ENCODE results near the gene STAB1.
"Not testable (repeated sequence)": the region's sequence is repeated elsewhere in the genome, so short reads cannot be mapped to it uniquely, and the experiment has no call there.

Gene STAB1

DNA sequence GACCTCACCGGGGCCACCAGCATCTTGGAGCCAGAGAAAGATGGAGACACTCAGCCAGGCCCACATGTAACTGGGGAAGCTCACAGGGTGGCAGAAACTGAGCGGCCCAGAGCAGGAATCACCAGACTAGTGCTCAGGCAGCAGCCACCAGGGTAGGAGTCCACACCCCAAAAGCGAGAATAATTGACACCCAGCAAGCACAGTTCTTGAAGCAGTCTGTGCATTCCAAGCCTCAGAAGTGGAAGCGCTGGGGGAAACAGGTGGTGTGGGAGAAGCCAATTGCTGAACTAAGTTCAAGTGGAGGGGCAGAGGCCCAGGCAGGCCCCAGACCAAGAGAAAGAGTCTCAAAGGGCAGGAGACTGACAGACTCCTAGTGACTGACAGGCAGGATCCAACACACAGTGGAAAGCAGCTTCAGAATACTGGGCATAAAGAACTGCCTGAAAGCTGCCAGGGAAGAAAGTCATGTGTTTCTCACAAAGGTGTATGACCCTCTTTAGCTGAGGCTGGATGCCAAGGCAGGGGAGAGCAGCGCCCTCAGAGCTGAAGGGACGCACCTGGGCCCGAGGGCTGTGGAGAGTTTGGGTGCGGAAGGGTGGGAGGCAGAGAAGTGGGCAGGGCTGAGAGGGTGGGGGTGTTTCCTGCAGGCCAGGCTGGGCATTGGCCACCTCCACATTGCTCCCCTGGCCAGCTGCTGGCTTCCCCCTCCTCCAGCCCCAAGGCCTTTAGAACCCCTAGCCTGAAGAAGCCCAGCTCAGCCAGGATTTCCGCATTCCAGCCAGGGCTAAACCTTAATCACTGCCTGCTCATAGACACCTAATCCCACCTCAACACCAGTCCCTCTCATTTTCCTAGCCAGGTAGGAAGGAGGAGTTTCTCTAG, 30.8 kb downstream of the STAB1 start:
- no peak for DNase-seq

GRCh38 chr3:52526671-52527038, 31.5 kb downstream of the STAB1 start:
- not testable (repeated sequence) for DNase-seq

- no peak for DNase-seq
Measured at GRCh38 chr3:52527039-52527731, 32.0 kb downstream of the STAB1 start.

GRCh38 chr3:52527732-52528585, 32.8 kb downstream of the STAB1 start:
- no peak for DNase-seq

- no peak for DNase-seq
Measured at GRCh38 chr3:52528586-52529375, 33.6 kb downstream of the STAB1 start.

DNA sequence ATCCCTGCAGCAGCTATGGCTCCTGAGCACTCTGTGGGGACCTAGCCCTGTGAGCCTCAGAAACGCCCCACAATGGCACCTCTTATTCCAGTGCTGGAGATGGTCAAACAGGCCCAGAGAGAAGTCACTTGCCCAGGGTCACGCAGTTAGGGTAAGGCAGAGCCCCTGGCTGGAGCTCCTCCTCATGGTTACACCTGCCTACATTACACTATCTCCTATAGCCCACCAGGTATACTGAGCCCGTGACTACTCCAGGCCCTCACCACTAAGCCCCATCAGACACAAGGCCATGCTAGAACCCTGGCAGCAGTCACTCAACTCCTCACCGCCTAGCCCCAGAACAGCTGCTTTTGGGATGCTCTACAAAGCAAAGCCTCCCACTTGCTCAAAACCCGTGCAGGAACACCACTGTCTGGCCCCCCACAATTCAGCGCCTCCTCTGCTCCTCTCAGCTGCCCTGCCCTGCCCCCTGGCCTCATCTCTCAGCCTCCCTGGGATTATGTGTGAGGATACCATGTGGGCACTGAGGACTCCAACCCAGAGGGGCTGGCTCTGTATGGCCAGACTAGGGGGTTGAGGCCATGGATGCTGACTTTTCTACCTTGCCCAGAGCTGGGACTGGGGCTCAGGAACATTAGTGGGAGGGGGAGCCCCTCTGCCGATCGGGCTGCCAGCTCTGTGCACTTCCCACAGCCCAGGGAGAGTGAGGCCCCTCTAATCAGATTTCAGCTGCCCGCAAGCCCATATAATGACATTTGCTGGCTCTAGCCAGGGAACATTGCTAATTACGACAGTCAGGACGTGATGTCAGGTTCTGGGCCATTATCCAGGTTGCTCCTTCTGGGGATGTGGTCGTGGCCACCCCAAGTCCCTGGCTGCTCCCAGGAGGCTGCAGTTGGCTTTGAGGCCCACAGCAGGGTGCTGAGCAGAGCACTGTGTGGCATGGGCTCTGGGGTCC, 34.5 kb downstream of the STAB1 start:
- DNase-seq, result no peak

GRCh38 chr3:52530918-52531826, 36.0 kb downstream of the STAB1 start:
- no peak for DNase-seq

- no peak for DNase-seq
Measured at GRCh38 chr3:52531860-52532516, 36.9 kb downstream of the STAB1 start.

DNA sequence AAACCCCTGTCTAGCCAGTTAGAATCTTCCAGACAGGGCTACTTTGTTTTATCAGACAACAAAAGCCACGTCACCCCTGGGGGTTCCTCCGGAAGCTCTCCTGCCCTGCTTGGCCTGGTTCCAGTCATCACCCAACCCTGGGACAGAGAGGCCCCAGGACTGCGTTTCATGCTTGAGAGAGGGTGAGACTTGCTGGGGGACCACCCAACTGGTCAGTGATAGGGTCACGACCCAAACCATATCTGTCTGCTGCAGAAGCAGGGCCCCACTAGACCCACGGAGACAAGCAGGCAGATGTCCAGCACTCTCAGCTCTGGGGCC, 37.3 kb downstream of the STAB1 start:
- DNase-seq, result peak; percentile 45

- peak; percentile 25 for DNase-seq
Measured at GRCh38 chr3:52532838-52533622, 37.9 kb downstream of the STAB1 start.

GRCh38 chr3:52533623-52534280, 38.6 kb downstream of the STAB1 start, which contains the start of gene NT5DC2:
Gene NT5DC2, minus strand, starts transcription at chr3:52533857. Its CDS starts 120 bp downstream, at chr3:52533737.
- DNase-seq, result peak; percentile 84

- no peak for DNase-seq
Measured at GRCh38 chr3:52534281-52535183, 39.4 kb downstream of the STAB1 start.

DNA sequence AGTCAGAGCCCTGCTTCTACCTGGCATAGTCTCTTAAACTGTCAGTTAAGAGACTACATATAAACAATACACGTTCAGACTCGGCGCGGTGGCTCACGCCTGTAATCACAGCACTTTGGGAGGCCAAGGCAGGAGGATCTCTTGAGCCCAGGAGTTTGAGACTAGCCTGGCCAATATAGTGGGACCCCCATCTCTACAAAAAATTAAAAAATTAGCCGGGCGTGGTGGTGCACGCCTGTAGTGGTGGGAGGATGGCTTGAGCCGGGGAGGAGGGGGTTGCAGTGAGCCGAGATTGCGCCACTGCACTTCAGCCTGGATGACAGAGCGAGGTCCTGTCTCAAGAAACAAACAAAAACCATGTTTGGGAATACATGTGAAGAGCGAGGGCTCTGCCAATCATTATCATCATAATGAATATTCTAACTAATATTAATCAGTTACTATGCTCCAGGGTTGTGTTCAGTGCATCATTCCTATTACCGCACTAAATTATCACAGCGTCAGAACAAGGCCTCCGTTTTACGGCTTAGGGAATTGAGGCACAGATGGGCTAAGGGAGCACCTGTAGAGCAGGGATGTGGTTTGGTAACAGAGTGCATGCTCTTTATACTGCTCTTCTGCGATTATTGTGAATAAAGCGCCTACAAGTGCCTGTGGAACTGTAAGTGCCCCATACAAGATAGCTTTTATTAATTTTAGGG, 40.4 kb downstream of the STAB1 start:
- DNase-seq, result no peak

GRCh38 chr3:52536112-52536368, 40.9 kb downstream of the STAB1 start:
- no peak for DNase-seq

GRCh38 chr3:52536369-52537164, 41.4 kb downstream of the STAB1 start, which contains the start of gene UQCC5:
Gene UQCC5, plus strand, starts transcription at chr3:52536605. Its CDS starts 151 bp downstream, at chr3:52536756.
- peak; percentile 100 for DNase-seq

- DNase-seq, result peak; percentile 5
Measured at GRCh38 chr3:52537165-52537620, 42.1 kb downstream of the STAB1 start.

All from activated CD4-positive, alpha-beta T cell treated with anti-CD3 and anti-CD28 coated beads, Interleukin-10, Interleukin-2, amounts not matched to agents 100 ng/mL and 50 ng/mL, durations not matched to agents 16 hours and 8 hours (primary cell).